HCT116 (cell line): ENCODE data around the gene EMP2.

ENCODE experiments used
- EZH2phosphoT487 ChIP-seq: fragments of 200-600 bp; IDR thresholded peaks from 2 replicates; pipeline ENCODE4 v1.6.1; 2018; ENCODE audit warnings: antibody characterized with exemption, borderline replicate concordance
- POLR2A ChIP-seq: IDR thresholded peaks from 2 replicates; pipeline ENCODE4 v1.7.0; 2011; ENCODE audit warnings: borderline replicate concordance; ENCODE audit not compliant: insufficient read depth, insufficient read length; ENCODE audit errors: extremely low read depth
- POLR2AphosphoS5 ChIP-seq: IDR thresholded peaks from 2 replicates; pipeline ENCODE4 v1.6.1; 2011; ENCODE audit warnings: mild to moderate bottlenecking, low read depth, low read length, moderate library complexity
- TF ChIP-seq, protein P1 (sequence below), 3 experiments: fragments of 200-600 bp in 1 of 3; sonication (generic) in 1 of 3; IDR thresholded peaks in 2 of 3; conservative IDR thresholded peaks in 1 of 3; 2 replicates each; pipeline ENCODE4 v1.5.1; 2012 to 2017; ENCODE audit warnings: low read depth in 2 of 3, low read length in 2 of 3, antibody characterized with exemption in 1 of 3, borderline replicate concordance in 1 of 3, control low read depth in 1 of 3, mild to moderate bottlenecking in 1 of 3, mixed read lengths in 1 of 3, mixed run types in 1 of 3, moderate library complexity in 1 of 3; ENCODE audit not compliant: insufficient read depth in 1 of 3

DNA sequence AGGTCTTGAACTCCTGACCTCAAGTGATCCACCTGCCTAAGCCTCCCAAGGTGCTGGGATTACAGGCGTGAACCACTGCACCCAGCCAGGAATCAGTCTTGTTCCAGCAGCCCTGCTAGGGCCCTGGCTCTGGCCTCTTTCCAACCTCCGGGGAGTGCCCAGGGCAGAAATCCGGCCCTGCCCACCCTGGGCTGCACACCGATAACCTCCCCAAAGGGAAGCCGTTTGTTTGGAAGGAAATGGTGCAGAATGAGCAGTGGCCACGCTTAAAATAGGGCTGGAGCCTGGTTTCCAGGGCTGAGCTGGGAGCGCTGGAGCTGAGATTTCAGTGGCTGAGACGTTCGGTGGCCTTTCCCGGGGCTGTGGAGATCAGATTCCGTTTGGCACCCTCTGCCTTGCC is 17.8 kb upstream of the EMP2 start:
- TF ChIP-seq EZH2phosphoT487 (no peak), POLR2A (no peak), POLR2AphosphoS5 (no peak)
- TF ChIP-seq, protein P1, sequence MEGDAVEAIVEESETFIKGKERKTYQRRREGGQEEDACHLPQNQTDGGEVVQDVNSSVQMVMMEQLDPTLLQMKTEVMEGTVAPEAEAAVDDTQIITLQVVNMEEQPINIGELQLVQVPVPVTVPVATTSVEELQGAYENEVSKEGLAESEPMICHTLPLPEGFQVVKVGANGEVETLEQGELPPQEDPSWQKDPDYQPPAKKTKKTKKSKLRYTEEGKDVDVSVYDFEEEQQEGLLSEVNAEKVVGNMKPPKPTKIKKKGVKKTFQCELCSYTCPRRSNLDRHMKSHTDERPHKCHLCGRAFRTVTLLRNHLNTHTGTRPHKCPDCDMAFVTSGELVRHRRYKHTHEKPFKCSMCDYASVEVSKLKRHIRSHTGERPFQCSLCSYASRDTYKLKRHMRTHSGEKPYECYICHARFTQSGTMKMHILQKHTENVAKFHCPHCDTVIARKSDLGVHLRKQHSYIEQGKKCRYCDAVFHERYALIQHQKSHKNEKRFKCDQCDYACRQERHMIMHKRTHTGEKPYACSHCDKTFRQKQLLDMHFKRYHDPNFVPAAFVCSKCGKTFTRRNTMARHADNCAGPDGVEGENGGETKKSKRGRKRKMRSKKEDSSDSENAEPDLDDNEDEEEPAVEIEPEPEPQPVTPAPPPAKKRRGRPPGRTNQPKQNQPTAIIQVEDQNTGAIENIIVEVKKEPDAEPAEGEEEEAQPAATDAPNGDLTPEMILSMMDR (IDR thresholded peaks at IDR 0.05 in 2 of 3, conservative IDR thresholded peaks at IDR 0.05 in 1 of 3; ENCODE audit: borderline replicate concordance in 1 of 3, insufficient read depth in 1 of 3, low read depth in 2 of 3, low read length in 2 of 3), result no peak
